Measurements from ENCODE around the gene CAPN6.
A peak's percentile ranks its signal among the peaks of the same experiment; 100 is the strongest.

The CAPN6 gene, protein sequence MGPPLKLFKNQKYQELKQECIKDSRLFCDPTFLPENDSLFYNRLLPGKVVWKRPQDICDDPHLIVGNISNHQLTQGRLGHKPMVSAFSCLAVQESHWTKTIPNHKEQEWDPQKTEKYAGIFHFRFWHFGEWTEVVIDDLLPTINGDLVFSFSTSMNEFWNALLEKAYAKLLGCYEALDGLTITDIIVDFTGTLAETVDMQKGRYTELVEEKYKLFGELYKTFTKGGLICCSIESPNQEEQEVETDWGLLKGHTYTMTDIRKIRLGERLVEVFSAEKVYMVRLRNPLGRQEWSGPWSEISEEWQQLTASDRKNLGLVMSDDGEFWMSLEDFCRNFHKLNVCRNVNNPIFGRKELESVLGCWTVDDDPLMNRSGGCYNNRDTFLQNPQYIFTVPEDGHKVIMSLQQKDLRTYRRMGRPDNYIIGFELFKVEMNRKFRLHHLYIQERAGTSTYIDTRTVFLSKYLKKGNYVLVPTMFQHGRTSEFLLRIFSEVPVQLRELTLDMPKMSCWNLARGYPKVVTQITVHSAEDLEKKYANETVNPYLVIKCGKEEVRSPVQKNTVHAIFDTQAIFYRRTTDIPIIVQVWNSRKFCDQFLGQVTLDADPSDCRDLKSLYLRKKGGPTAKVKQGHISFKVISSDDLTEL

DNA sequence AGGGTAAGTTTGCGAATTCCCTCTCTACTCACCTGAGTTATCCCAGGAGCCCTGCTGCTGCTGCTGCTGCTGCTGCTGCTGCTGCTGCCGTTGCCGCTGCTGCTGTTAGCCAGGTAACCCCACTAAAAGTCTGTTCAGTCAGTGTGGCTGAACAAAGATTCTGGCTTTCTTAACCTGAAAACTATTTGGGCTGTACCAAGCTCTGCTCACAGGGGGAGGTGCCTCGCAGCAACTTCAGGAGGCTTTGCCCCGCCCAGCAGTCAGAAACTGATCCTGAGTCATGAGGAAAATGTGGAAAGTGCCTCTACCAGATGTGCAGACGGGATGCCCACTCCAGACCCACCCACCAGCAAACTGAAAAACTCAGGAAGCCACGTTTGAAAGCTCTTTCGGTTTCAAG, at the start of gene CAPN6:
Gene CAPN6 (minus strand): TSS at position 145 of the 400 bp plus-strand sequence. CDS start 6,547 bp downstream, outside the sequence.
- no peak for DNase-seq

- no peak for DNase-seq
Observed at GRCh38 chrX:111319451-111319850, 49.2 kb upstream of the CAPN6 start.

DNA sequence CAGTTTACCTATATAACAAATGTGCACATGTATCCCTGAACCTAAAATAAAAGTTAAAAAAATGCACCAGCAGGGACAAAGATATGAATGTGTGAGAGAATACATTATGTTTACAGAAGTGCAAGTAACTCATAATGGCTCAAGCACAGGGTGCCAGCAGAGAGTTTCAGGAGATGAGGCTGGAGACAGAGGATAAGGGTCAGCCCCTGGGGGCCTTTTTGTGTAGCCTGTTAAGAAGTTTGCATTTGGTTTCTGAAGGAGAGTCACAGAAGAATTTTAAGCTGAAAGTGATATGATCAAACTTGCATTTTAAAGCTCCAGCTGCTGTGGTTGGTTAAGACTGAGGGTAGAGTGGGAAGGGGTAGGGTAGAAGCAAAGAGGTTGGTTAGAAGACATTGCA, 48.6 kb upstream of the CAPN6 start:
- no peak for DNase-seq

DNA sequence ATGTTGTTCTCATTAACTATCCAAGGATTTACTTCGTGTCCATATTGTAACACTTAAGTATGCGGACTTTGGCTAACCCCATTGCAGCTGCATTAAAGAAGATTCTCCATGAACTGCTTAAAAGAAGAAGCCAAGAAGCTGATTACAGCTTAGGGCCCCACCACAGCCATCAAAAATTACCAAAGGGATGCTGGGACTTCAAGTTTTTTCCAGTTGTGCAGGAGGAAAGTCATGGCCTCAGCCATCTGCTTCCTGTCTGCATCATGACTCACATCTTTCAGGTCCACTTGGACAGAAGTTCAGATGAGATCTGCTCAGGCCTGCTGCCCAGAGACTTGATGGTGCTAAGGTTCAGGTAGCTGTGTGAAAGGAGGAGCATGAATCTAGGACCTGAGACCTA, 38.8 kb upstream of the CAPN6 start:
- no peak for DNase-seq

DNA sequence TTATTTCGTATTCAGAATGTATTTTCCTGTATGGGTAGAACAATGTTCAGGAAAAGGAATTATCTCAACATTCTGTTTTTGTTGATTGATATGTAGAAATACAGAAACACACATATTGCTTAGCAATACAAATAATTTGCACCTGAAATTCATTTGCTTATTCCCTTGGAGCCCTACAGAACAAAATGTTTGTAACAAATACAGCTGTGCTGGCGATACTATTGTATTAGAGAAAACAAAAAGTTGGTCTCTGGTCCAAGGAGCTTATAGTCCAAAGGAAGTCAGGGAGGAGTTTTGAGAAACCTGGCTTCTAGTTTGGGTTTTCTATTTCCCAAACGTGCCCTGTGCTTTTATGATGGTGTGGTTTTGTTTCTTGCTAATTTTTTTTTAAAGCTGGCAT, 37.8 kb upstream of the CAPN6 start:
- no peak for DNase-seq

DNA sequence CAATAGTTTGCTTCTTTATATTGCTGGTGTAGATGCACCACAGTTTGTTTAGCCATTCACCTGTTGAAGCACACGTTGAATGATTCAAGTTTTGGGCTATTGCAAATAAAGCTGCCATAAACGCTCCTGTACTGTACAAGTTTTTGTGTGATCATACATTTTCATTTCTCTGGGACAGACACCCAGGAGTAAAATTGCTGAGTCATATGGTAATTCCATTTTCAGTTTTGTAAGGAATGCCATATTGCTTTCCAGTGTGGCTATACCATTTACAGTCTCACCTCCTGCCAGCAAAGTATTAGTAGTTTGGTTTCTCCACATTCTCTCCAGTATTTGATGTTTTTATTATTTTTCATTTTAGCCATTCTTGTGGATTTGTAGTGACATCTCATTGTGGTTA, 32.0 kb upstream of the CAPN6 start:
- no peak for DNase-seq

- DNase-seq = no peak
Observed at GRCh38 chrX:111288841-111289240, 18.6 kb upstream of the CAPN6 start.

- DNase-seq = no peak
Observed at GRCh38 chrX:111284631-111285293, 14.5 kb upstream of the CAPN6 start.

GRCh38 chrX:111283446-111283845, 13.2 kb upstream of the CAPN6 start:
- DNase-seq = no peak

DNA sequence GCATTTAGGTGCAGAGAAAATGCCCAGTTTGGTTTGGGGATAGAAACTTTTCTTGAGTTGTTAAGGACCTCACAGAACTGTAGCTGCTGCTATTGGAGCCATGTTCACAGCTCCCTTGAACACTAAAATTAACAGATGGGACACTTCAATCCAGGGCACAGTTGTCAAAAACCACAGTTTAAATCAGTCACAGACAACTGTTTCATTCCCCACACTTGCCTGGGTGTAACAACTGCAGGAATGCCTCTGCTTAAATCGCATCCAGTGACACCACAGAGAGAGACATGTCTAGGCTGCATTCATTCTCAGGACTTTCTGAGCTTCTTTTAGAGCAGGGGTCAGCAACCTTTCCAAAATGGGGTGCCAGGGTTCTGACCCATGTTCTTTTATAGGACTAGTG, 12.7 kb upstream of the CAPN6 start:
- no peak for DNase-seq

DNA sequence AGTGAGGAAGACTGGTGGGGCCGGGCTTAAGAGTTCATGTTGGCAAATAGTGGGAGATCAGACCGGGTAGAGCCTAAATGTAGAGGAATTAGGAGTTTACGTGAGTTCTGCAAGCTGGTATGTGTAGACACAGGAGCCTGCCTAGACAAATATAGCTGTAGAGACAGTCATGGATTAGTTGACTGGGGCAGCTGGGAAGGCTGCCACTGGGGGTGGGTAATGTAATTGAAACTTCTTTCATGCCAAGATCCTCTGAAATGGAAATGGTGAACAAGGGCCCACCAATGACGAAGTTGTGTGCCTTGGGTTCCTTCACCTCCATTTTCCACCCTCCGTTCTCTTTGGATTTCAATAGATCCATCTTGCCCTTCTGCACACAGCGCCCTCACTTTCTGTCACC, 11.9 kb upstream of the CAPN6 start:
- no peak for DNase-seq

DNA sequence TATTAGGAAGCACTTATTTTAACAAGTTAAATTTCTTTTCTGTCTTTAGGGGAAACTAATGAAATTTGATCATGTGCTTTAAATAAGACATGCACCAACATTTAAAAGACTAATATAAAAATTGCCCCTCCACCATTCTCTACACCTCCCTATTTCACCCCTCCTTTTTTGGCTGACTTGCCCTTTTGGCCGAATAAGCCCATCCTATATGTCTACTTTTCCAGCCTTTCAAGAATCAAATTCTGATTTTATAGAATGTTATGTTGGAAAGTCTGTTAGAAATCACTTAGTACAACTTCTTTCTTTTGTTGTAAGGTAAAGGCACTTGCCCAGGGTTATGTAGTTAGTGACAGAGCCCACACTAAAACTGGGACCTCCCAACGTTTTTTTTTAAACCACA, 1.8 kb downstream of the CAPN6 start:
- no peak for DNase-seq

GRCh38 chrX:111265486-111265885, 4.8 kb downstream of the CAPN6 start:
- no peak for DNase-seq

GRCh38 chrX:111264385-111264784, 5.9 kb downstream of the CAPN6 start:
- DNase-seq = no peak

DNA sequence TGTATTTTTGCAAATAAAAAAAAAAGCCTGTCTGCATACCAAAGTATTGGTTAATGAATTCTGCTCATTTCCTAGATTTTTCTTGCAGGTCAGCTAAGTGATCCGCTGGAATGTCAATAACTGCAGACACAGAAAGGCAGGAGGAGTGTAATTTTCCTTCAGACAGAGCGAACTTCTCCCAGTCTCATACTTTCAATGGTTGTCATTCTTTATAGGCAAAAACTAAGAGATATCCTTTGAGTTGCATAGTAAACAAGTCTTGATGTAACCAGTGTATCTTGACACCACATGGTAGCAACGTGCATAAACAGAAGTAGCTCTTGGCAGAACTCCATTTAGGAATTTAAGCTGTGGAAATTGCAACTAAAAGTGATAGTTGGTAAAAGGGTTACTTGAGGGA, 8.2 kb downstream of the CAPN6 start:
- no peak for DNase-seq

GRCh38 chrX:111260451-111260850, 9.8 kb downstream of the CAPN6 start:
- DNase-seq = no peak

GRCh38 chrX:111259559-111259958, 10.7 kb downstream of the CAPN6 start:
- no peak for DNase-seq

DNA sequence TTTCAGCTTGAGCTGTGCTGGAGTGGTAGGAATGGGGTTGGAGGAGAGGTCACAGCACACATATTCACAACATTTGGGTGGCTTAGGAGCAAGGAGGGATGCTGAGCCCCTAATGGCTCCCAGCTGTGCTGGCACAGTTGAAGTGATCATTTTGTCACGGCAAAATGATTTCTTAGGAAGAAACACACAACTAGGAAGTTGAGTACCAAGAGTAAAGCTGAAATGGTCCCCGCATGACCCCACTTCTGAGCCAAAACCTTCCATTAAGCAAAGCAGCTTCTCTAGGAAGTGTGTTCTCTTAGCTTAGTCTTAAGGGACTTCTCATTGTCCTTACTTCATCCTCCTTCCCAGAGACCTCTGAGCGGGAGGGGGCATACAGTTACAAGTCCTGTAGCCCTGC, 12.6 kb downstream of the CAPN6 start:
- peak; percentile 17 for DNase-seq

GRCh38 chrX:111254896-111255693, 15.2 kb downstream of the CAPN6 start:
- no peak for DNase-seq

GRCh38 chrX:111244235-111244750, 26.0 kb downstream of the CAPN6 start:
- DNase-seq = peak; percentile 18

GRCh38 chrX:111216293-111216801, 53.9 kb downstream of the CAPN6 start:
- DNase-seq = no peak

DNA sequence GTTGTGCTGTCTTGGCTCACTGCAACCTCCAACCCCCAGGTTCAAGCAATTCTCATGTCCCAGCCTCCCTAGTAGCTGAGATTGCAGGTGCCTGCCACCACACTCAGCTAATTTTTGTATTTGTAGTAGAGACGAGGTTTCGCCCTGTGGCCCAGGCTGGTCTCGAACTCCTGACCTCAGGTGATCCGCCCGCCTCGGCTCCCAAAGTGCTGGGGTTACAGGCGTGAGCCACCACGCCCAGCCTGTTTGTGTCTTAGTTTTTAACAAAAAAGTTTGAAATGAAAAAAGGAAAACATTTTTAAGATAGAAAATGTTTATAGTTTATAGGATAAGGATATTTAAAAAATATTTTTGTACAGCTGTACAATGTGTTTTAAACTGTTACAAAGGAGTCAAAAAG, 62.4 kb downstream of the CAPN6 start:
- no peak for DNase-seq

GRCh38 chrX:111200327-111200726, 70.0 kb downstream of the CAPN6 start:
- no peak for DNase-seq
